ENCODE results near the gene SIPA1L3. TPM values are rescaled to one million over a fixed set of nuclear protein-coding genes. Genes with fewer than 3 reads are reported as not detected.

SIPA1L3 gene
- total RNA-seq, 4 donors from 2014 or later = 50.0 to 69.8 (median 53.6) TPM

- intact Hi-C loops (cut with DNase I; ENCODE audit: low total_unique reads) = no loop called here
- no peak for DNase-seq (ENCODE audit: low spot score in 2 of 2)
- TF ChIP-seq POLR2A (IDR thresholded peaks at IDR 0.05) (no peak), CTCF (IDR thresholded peaks at IDR 0.05) (no peak)
- WGBS, 2 donors = 84 to 88% methylated on average over 9 of the region's 9 CpGs
- no peak overlapping the region for H3K4me3 ChIP-seq (ENCODE audit: low read depth, poor library complexity, severe bottlenecking)
Measured at GRCh38 chr19:38118176-38118575, 211.2 kb downstream of the SIPA1L3 start.

GRCh38 chr19:38120471-38121025, 213.5 kb downstream of the SIPA1L3 start:
- no peak overlapping the region for H3K4me3 ChIP-seq (ENCODE audit: low read depth, poor library complexity, severe bottlenecking)
- DNase-seq (ENCODE audit: low spot score in 2 of 2) = no peak
- intact Hi-C loops (cut with DNase I; ENCODE audit: low total_unique reads) = no loop called here
- WGBS, 2 donors = 97% methylated on average over 4 of the region's 4 CpGs
- TF ChIP-seq POLR2A (IDR thresholded peaks at IDR 0.05) (no peak), CTCF (IDR thresholded peaks at IDR 0.05) (no peak)

GRCh38 chr19:38122402-38123093, 215.5 kb downstream of the SIPA1L3 start:
- intact Hi-C loops (cut with DNase I; ENCODE audit: low total_unique reads) = no loop called here
- TF ChIP-seq POLR2A (IDR thresholded peaks at IDR 0.05) = no peak
- no peak for TF ChIP-seq CTCF (IDR thresholded peaks at IDR 0.05)
- 94 to 95% methylated on average over 24 of the region's 24 CpGs for WGBS, 2 donors

GRCh38 chr19:38125238-38125637, 218.2 kb downstream of the SIPA1L3 start:
- no peak for DNase-seq (ENCODE audit: low spot score in 2 of 2)
- intact Hi-C loops (cut with DNase I; ENCODE audit: low total_unique reads) = no loop called here
- H3K4me3 ChIP-seq (ENCODE audit: low read depth, poor library complexity, severe bottlenecking) = no peak overlapping the region
- WGBS, 2 donors = 94 to 98% methylated on average over 9 of the region's 9 CpGs
- no peak for TF ChIP-seq CTCF (IDR thresholded peaks at IDR 0.05)
- TF ChIP-seq POLR2A (IDR thresholded peaks at IDR 0.05) = no peak

More at GRCh38 chr19:38122402-38123093, 215.5 kb downstream of the SIPA1L3 start:
- DNase-seq (ENCODE audit: low spot score in 2 of 2) = no peak
- H3K4me3 ChIP-seq (ENCODE audit: low read depth, poor library complexity, severe bottlenecking) = no peak overlapping the region

GRCh38 chr19:38130399-38130798, 223.4 kb downstream of the SIPA1L3 start:
- WGBS, 2 donors = 93 to 99% methylated on average over 17 to 25 of the region's 25 CpGs
- DNase-seq (ENCODE audit: low spot score in 2 of 2) = no peak
- intact Hi-C loops (cut with DNase I; ENCODE audit: low total_unique reads) = no loop called here
- no peak overlapping the region for H3K4me3 ChIP-seq (ENCODE audit: low read depth, poor library complexity, severe bottlenecking)
- no peak for TF ChIP-seq POLR2A (IDR thresholded peaks at IDR 0.05)
- no peak for TF ChIP-seq CTCF (IDR thresholded peaks at IDR 0.05)

Measured in lower leg skin (tissue), 4 donors.